ENCODE data around the gene SGIP1.
A peak's percentile ranks its signal among the peaks of the same experiment; 100 is the strongest.

SGIP1 gene, protein sequence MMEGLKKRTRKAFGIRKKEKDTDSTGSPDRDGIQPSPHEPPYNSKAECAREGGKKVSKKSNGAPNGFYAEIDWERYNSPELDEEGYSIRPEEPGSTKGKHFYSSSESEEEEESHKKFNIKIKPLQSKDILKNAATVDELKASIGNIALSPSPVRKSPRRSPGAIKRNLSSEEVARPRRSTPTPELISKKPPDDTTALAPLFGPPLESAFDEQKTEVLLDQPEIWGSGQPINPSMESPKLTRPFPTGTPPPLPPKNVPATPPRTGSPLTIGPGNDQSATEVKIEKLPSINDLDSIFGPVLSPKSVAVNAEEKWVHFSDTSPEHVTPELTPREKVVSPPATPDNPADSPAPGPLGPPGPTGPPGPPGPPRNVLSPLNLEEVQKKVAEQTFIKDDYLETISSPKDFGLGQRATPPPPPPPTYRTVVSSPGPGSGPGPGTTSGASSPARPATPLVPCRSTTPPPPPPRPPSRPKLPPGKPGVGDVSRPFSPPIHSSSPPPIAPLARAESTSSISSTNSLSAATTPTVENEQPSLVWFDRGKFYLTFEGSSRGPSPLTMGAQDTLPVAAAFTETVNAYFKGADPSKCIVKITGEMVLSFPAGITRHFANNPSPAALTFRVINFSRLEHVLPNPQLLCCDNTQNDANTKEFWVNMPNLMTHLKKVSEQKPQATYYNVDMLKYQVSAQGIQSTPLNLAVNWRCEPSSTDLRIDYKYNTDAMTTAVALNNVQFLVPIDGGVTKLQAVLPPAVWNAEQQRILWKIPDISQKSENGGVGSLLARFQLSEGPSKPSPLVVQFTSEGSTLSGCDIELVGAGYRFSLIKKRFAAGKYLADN

DNA sequence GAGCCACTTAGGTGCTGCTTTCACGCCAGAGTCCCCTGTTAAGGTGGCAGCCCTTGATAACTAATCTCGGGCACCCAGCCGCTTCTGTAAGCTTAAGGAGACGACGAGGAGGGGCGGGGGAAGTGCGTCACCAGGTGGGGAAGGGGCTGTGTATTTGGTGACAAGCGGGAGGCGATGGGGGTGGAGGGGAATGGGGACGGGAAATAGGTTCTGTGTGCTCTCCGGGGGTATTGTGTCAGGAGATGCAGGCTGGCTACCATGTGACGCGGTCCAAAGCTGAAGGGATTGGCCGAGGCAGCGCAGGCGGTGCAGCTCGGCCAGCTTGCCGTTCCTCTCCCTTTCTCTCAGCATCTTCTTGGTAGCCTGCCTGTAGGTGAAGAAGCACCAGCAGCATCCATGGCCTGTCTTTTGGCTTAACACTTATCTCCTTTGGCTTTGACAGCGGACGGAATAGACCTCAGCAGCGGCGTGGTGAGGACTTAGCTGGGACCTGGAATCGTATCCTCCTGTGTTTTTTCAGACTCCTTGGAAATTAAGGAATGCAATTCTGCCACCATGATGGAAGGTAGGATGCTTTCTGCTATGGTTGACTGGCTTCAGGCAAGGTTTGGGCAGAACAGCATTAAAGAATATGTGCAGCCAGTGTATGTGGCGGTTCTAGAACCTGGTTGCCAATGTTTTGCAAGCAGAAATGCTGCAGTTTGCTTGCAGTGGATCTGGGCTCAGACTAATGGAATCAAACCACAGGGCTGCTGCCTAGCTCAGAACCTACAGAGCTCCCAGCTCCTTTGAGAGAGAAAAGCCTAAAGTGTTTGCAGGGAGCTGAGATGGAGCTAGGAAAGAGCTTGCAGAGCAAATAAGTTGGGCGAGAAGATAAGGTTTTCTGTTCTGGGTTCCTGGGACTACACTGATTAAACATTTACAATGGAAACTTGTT is at the start of gene SGIP1:
TSS of gene SGIP1 (plus strand) at position 350 of the 937 bp plus-strand sequence. CDS start at position 556, 206 bp downstream.
- DNase-seq = peak; percentile 60

DNA sequence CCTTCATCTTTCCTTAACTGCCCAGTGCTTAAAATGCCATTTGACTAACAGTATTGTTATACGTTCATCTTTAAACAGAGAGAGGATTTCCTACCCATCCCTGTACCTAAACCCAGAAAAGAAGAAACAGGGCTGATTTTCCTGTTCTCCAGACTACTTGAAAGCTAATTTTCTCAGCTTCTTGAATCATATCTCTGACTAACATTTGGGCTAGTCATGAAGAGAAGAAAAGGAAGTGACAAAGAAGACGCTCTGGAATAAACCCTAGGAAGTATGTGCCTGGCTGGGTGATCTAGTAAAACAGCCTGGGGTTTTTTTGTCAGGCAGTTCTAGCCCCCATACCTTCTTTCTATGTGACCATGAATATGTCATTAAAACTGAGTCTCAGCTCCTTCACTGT is 44.8 kb upstream of the SGIP1 start:
- DNase-seq = no peak

DNA sequence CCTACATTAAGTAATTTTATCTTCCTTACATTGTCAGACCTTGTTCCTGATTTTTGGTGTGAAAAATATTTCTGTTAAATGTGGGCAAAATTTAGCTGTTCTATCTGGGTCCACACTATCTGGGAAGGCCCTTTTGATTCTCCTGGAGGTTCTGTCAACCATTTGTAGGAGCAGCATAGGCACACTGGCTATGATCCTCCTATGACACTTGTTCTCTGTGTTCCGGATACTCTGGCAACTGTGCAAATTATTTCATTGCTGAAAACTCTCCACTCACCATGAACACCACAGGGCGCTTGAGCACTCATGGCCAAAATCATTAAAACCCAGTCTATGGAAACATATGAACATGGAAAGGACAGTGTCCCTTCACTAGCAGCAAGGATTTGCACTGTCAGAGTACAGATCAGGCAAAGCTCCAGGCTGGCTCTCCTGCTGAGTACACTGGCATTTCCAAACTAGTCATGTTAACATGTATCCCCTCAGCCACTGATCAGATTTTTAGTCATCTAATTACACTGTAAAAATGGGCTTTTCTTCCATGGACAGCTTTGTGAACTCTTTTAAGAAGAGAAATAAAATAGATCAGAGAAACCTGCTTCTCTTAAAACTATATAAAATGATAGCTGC is 43.9 kb upstream of the SGIP1 start:
- DNase-seq = no peak

DNA sequence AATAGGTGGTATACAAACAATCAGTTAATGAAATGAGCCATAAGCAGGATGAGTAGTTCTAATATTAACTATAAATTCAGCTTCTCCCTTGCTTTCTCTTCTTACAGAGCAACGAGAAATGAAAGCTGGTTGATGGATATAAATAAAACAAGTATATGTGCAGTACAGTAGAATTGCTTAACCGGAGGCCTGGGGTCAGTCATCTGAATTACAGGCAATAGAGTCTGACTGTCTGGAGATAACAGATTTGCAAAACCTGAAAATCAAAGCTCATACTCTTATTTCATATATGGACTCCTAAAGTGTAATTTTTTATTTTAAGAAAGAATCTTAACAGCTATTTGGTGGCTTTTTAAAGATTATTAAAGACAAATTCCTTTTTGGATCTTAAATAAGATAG is 43.1 kb upstream of the SGIP1 start:
- DNase-seq = no peak

DNA sequence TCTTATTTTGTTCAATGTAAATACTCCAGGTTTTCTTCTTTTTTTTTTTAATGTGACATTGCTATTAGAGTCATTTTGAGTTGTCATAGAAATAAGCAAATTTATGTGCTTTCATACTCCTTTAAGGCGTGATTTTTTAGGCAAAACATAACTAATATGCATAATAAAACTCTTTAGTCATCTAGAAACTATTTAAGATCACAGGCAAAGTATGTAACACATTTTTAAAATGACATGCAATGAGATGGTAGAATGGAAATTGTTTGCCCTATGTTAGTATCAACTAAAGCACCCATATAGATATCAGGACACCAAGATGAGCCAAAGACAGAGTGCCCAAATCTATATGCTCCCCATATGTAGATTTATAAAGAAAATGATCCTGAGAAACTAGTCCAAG is 41.5 kb upstream of the SGIP1 start:
- DNase-seq = no peak

- DNase-seq = no peak
Observed at GRCh38 chr1:66493731-66494130, 40.2 kb upstream of the SGIP1 start.

- no peak for DNase-seq
Observed at GRCh38 chr1:66494482-66494881, 39.5 kb upstream of the SGIP1 start.

GRCh38 chr1:66495495-66495894 is 38.5 kb upstream of the SGIP1 start:
- no peak for DNase-seq

- no peak for DNase-seq
Observed at GRCh38 chr1:66497910-66498309, 36.0 kb upstream of the SGIP1 start.

- DNase-seq = no peak
Observed at GRCh38 chr1:66500301-66500700, 33.7 kb upstream of the SGIP1 start.

DNA sequence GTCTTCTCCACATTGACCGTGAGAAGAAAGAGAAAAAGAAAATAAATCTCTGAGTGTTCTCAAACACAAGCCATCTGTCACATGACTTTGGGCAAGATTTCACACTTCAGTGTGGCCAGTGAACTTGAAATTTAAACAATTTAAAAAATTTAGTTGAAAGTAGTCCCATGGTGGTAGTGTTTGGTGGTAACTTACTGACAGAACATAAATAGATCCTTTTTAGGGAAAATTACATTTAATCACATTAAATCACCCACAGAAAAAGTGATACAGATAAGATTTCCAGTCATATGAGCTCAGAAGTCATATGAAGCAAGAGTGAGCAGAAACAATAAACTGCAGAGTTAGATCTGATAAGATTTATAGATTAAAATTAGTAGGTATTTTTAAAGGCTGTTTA is 31.9 kb upstream of the SGIP1 start:
- DNase-seq = no peak

DNA sequence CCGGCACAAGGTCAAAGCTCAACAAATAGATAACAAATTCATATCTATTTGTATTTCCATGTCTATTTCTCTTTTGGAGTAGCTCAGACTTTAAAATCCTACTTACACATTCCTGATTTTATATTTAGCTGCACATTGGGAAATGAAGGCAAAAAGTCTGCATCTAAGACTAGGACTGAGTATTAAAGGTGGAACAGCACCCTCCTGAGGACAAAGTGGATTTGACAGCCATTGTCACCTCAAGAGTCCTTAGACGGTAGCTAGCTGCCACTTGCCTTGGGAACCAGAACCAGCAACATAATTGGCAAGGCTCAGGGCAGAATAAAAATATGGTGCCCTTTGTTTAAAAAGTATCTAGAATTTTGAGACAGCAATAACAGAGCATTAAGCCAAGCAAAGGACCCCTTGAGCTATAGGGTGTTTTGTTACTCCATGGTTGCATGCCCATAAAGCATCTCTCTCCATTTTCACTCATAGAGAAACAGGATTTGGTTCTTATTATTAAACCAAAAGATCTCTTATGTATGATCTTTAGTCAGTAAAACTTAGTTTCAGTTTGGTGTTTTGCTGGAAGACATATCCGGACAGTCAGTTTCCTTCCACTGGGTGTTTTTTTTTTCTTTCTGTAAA is 30.0 kb upstream of the SGIP1 start:
- DNase-seq = peak; percentile 15

DNA sequence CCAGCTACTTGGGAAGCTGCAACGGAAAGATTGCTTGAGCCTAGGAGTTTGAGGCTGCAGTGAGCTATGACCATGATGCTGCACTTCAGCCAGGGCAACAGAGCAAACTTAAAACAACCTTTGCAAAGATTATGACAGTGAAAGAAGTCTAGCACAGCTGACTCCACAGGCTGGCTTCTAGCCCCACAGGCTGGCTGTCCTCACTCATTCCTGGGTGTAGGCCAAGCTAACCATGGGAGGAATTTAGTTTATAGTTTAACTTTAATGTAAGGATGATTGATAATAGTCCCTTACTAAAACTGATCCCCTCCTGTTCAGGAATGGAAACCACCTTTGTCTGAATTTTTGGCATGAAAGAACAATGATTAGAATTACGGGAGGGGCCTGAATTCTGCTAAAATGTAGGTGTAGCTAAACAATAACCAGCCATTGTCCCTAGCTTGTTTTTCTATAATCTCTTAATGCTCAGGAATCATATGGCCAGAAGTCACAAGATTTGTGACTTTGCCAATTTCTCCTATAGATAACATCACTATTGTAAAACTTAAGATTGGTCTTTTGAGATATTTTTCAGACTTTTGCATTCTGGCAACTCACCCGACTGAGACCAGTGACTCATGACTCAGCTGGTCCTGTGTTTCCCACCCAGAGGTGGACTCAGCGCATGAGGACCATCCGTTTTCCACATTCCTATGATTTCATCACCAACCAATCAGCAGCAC is 28.1 kb upstream of the SGIP1 start:
- no peak for DNase-seq

GRCh38 chr1:66506393-66506687 is 27.6 kb upstream of the SGIP1 start:
- DNase-seq = no peak

- no peak for DNase-seq
Observed at GRCh38 chr1:66506991-66507390, 27.0 kb upstream of the SGIP1 start.

- no peak for DNase-seq
Observed at GRCh38 chr1:66510407-66510806, 23.5 kb upstream of the SGIP1 start.

- DNase-seq = no peak
Observed at GRCh38 chr1:66511118-66511517, 22.8 kb upstream of the SGIP1 start.

DNA sequence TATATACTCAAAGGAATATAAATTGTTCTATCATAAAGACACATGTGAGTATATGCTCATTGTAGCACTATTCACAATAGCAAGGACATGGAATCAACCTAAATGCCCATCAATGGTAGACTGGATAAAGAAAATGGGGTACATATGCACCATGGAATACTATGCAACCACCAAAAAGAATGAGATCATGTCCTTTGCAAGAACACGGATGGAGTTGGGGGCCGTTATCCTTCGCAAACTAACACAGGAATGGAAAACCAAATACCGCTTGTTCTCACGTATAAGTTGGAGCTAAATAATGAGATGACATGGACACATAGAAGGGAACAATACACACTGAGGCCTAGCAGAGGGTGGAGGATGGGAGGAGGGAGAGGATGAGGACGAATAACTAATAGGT is 16.0 kb upstream of the SGIP1 start:
- DNase-seq = no peak

DNA sequence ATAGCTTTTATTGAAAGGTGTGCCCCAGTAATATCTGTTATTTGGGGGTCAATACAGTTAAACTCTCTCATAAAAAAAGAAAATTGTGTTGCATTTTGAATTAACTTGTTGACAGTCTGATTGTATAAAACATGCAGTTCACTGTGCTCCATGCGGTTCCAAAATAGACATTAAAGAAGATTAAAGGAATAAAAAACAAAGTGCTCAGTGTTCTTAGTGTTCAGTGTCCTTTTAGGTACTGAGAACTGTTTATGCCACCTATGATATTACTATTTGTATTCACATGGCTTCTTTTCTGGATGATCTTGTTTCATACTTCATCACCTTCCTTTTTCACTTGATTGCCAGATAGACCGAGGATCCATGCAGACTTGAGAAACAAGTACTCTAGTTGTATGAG is 15.3 kb upstream of the SGIP1 start:
- no peak for DNase-seq

DNA sequence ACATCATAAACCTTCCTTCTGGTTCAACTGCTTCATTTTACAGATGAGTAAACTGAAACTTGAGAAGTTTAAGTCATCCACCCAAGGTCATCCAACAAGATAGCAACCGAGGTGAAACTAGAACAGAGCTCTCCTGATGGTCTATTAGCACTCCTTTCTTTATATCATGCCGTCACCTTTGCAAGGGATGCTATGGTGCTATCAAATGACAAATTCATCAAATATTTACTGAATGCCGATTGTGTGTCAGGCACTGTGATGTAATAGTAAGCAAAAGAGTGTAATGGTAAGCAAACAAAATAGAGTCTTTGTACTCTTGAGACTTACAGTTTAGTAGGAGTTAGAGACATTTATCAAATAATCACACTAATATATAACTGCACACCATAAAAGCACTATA is 14.0 kb upstream of the SGIP1 start:
- no peak for DNase-seq

DNA sequence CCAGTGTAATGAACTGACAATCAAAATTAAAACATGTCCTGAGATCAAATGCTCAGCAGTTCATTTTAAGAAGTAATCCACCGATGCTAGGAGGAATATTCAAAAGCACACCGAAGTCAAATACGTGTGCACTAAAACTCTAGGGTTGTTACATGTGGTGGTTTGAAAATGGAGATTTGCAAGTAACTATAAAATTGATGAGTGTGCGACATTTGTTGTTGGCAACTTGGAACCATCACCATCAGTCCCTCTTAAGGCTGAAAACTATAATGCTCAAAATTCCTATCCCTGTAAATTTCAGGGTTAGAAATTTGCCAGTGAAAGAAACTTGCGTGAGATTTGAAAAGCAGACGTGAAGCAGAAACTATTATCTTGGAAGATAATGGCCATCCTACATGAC is 13.3 kb upstream of the SGIP1 start:
- no peak for DNase-seq
